NCI-H146 treated with DMSO at 0.1 percent for 48 hours (cell line): ENCODE data around the gene FMO3.

Source experiments
- DNase-seq: peaks from one replicate; lab custom pipeline; 2025; ENCODE audit not compliant: unreplicated experiment; lab: John Stamatoyannopoulos, UW

Gene FMO3

GRCh38 chr1:171115280-171115897, 24.7 kb downstream of the FMO3 start:
- DNase-seq, result no peak

GRCh38 chr1:171116676-171117075, 26.0 kb downstream of the FMO3 start:
- DNase-seq, result no peak

- no peak for DNase-seq
Observed at GRCh38 chr1:171117085-171117484, 26.4 kb downstream of the FMO3 start.

GRCh38 chr1:171119648-171120047, 28.9 kb downstream of the FMO3 start:
- no peak for DNase-seq

- no peak for DNase-seq
Observed at GRCh38 chr1:171122299-171122698, 31.6 kb downstream of the FMO3 start.

- no peak for DNase-seq
Observed at GRCh38 chr1:171122893-171123292, 32.2 kb downstream of the FMO3 start.

- no peak for DNase-seq
Observed at GRCh38 chr1:171126504-171126903, 35.8 kb downstream of the FMO3 start.

- no peak for DNase-seq
Observed at GRCh38 chr1:171127099-171127498, 36.4 kb downstream of the FMO3 start.

GRCh38 chr1:171127501-171127900, 36.8 kb downstream of the FMO3 start:
- no peak for DNase-seq

GRCh38 chr1:171128463-171128862, 37.8 kb downstream of the FMO3 start:
- DNase-seq, result no peak

GRCh38 chr1:171134204-171134923, 43.7 kb downstream of the FMO3 start:
- DNase-seq, result no peak

GRCh38 chr1:171137580-171137979, 46.9 kb downstream of the FMO3 start:
- DNase-seq, result no peak

GRCh38 chr1:171138980-171139379, 48.3 kb downstream of the FMO3 start:
- no peak for DNase-seq

- no peak for DNase-seq
Observed at GRCh38 chr1:171139890-171140289, 49.2 kb downstream of the FMO3 start.

GRCh38 chr1:171140401-171140800, 49.7 kb downstream of the FMO3 start:
- no peak for DNase-seq

GRCh38 chr1:171140956-171141687, 50.4 kb downstream of the FMO3 start:
- no peak for DNase-seq

GRCh38 chr1:171141688-171142415, 51.1 kb downstream of the FMO3 start:
- no peak for DNase-seq

- no peak for DNase-seq
Observed at GRCh38 chr1:171142416-171143385, 52.0 kb downstream of the FMO3 start.

- DNase-seq, result no peak
Observed at GRCh38 chr1:171150156-171150555, 59.5 kb downstream of the FMO3 start.

- DNase-seq, result no peak
Observed at GRCh38 chr1:171152549-171152948, 61.8 kb downstream of the FMO3 start.
